Measurements from ENCODE around the gene ARHGEF28. TPM values are rescaled to one million over a fixed set of nuclear protein-coding genes. Genes with fewer than 3 reads are reported as not detected.

The ARHGEF28 gene
- polyA plus RNA-seq, 4 donors, result 44.1 to 53.1 (median 50.1) TPM

DNA sequence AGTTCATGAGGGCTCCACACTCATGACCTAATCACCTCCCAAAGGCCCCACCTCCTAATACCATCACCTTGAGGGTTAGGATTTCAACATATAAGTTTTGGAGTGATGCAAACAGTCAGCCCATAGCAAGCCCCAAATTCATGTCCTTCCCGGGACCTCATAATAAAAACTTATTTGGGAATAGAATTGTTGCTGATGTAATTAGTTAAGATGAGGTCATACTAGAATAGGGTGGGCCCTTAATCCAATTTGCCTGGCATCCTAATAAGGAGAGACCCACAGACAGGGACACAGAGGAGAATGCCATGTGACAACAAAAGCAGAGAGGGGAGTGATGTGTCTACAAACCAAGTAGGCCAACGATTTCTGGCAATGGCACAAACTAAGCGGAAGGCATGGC is 347.1 kb downstream of the ARHGEF28 start:
- DNase-seq (ENCODE audit: low read depth in 4 of 4, low spot score in 3 of 4), result no peak

DNA sequence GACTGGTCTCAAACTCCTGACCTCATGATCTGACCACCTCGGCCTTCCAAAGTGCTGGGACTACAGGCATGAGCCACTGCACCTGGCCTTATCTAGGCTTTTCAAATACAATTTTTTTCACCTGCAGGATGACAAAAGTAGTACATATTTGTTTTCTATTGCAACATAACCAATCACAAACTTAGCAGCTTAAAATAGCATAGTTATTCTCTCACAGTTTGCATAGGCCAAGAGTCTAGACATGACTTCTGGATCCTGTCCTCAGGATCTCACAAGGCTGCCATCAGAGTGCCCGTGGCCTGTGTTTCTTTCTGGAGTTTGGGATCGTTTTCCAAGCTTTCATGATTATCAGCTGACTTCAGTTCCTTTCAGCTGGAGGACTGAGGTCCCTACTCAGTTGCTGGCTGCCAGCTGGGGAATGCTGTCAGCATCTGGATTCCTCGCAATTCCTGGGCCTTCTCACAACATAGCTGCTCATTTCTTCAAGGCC is 348.9 kb downstream of the ARHGEF28 start:
- no peak for DNase-seq (ENCODE audit: low read depth in 4 of 4, low spot score in 3 of 4)

DNA sequence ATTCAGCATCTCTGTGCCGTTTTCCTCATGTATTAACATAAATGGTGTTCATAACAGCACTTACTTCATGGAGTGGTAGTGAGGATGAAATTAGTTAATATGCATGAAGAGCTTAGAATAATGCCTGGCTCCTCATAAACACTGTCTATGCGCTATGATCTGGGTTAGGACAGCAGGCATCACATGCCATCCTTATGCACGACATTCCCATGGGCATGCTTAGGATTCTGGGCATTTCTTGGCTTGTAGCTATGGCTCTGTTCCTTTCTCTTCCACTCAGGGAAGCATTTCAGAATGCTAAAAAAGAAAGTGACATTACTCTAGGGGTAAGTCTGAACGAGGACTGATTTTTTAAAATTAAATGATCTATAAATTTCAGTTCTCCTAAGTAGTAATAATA is 349.8 kb downstream of the ARHGEF28 start:
- DNase-seq (ENCODE audit: low read depth in 4 of 4, low spot score in 3 of 4), result no peak

DNA sequence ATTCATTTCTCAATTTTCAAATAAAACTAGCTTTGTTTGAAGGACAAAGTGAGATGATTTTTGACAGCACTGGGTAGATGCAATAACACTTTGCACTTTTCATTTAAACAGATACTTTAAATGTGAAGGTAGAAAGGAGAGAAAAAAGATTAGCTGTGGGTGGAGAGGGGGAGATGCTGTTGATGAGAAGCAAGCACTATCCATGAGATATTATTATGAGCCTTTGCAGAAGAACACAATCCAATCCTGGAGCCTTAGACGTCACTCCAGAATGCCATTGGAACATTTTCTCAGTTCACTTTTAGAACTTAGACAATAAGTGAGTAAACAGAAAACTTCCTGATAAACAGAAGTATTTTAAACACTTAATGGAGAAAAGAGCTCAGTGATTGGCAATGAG is 351.1 kb downstream of the ARHGEF28 start:
- DNase-seq (ENCODE audit: low read depth in 4 of 4, low spot score in 3 of 4), result no peak

DNA sequence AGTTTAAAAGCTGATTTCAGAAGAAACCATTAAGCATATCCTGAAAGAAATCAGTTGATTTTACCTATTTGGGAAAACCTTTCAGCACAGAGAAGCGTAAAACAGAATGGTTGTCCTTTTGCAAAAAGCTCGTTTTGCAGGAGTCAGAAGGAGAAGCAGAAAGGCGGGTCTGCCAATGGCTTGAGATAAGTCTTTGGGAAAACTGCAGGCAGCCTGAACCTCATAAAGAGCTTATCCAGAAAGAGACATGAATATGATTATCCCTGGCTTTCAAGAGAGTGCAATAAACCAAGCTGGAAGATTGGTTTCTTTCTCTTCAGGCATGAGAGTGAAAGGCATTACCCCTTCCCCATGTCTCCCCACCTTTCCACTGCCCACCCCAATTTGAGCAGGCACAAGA is 353.3 kb downstream of the ARHGEF28 start:
- no peak for DNase-seq (ENCODE audit: low read depth in 4 of 4, low spot score in 3 of 4)

DNA sequence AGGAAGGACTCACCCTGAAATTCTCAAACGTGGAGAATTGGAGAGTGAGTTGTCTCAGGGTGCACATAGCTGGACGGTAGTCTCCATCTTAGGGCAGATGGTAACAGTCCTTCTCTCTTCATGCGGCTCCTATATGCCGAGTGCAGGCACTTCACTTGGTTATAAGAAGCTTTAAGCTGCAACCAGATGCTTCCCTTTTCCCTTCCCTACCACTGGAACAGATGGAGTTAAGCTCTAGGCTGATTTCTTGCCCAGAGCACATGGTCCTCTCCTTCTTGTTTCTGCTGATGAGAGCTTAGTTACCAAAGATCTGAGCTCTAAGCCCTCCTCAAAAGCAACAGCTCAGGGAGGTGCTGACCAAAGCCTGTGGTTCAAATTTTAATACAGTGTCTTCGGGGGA is 355.7 kb downstream of the ARHGEF28 start:
- no peak for DNase-seq (ENCODE audit: low read depth in 4 of 4, low spot score in 3 of 4)

DNA sequence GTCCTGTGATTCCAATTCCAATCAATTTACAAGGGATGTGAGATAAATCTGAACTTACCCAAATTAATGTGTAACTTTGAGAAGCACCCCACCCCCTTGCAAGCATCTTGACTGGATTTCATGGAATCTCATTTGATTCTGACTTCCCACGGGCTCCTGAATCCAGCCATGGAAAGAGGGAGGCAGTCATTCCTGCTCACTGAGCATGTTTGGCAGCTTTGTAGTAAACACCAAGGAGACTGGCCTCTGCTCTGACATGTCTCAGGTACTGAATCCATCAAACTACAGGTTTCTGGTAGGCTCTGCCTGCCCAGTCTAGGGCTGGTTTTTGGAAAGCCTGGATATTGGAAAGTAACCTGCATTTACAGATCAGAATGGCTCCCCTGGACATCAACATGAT is 357.6 kb downstream of the ARHGEF28 start:
- DNase-seq (ENCODE audit: low read depth in 4 of 4, low spot score in 3 of 4), result no peak

DNA sequence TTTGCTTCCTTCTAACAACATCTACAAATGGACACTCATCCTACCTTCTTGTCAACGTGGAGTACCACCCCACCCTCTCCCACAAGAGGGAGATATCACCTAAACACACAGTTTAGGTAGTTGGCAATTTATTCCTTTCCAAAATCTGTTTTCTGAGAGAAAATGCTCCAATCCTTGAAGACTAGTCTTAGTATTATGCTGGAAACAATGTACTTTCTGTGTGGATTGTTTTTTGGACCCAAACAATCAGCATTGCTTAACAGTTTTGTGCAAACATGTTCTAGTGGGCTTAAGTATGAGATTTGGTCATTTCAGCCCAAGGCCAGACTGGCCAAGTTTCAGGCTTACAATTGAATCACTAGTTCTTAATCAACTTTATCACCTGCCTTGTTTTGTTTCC is 359.1 kb downstream of the ARHGEF28 start:
- DNase-seq (ENCODE audit: low read depth in 4 of 4, low spot score in 3 of 4), result no peak

DNA sequence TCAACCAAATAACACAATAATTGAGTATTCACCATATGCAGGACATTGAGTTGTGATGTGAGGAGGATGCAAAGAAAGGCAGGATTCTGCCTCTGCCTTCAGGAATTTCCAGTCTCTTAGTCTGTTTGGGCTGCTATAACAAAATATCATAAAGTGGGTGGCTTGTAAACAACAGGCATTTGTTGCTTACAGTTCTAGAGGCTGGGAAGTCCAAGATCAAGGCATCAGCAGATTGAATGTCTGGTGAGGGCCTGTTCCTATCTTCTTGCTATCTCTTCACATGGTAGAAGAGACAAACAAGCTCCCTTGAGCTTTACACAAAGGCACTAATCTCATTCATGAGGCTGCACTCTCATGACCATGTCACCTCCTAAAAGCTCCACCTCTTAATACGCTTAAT is 360.7 kb downstream of the ARHGEF28 start:
- DNase-seq (ENCODE audit: low read depth in 4 of 4, low spot score in 3 of 4), result no peak

DNA sequence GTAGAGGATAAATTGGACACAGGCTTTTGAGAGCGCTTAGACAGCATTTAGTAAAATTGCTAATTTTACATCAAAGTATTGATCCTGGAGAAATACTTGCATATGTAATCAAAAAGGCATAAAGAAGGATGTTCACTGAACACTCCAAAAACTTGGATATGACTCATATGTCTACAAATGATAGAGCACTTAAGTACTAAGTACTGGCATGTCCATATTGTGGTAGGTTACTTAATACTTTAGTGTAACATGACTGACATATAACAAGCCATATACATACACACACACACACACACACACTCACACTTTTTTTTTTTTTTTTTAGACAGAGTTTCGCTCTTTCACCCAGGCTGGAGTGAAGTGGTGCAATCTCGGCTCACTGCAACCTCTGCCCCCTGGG is 361.9 kb downstream of the ARHGEF28 start:
- no peak for DNase-seq (ENCODE audit: low read depth in 4 of 4, low spot score in 3 of 4)

DNA sequence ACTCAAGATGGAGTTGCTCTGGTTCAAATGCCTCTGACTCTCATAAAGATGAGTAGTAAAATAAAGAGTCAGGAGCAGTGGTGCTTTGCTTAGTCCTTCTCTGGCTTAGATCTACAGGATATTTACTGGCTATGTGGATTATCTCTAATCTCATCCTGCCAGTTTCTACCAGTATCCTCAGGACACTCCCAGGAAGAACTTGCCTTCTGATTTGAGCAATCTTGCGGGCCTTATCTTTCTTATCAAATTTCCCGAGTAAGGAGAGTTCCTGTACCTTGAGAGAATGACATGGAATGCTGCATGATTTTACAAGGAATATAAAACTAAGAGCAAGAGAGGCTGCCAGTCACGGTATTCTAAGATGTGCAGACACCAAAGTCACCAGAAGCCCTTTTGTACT is 364.0 kb downstream of the ARHGEF28 start:
- no peak for DNase-seq (ENCODE audit: low read depth in 4 of 4, low spot score in 3 of 4)

Other genes starting within 250 kb of the ARHGEF28 start
- gene FOXD1, start 177.4 kb upstream of the ARHGEF28 start, polyA plus RNA-seq (ENCODE audit: insufficient read length in 4 of 4), result 10 to 100 TPM in 3 of 4 donors, 1 to 10 TPM in 1; 8.7 to 17.3 (median 14.6) TPM
- gene BTF3, start 127.8 kb upstream of the ARHGEF28 start, polyA plus RNA-seq (ENCODE audit: insufficient read length in 4 of 4), result 1,000 to 10,000 TPM in 2 of 4 donors, 100 to 1,000 TPM in 2; 977 to 1,050 (median 1,011) TPM
- 10 to 100 TPM; 38.1 to 44.9 (median 43.8) TPM for gene ANKRA2, start 60.6 kb upstream of the ARHGEF28 start, polyA plus RNA-seq (ENCODE audit: insufficient read length in 4 of 4)
- 10 to 100 TPM; 14.8 to 17.1 (median 16.5) TPM for gene UTP15, start 60.5 kb upstream of the ARHGEF28 start, polyA plus RNA-seq (ENCODE audit: insufficient read length in 4 of 4)

Data from right renal pelvis (tissue), 4 donors.